ENCODE data around the gene SLC17A7.

Gene SLC17A7

DNA sequence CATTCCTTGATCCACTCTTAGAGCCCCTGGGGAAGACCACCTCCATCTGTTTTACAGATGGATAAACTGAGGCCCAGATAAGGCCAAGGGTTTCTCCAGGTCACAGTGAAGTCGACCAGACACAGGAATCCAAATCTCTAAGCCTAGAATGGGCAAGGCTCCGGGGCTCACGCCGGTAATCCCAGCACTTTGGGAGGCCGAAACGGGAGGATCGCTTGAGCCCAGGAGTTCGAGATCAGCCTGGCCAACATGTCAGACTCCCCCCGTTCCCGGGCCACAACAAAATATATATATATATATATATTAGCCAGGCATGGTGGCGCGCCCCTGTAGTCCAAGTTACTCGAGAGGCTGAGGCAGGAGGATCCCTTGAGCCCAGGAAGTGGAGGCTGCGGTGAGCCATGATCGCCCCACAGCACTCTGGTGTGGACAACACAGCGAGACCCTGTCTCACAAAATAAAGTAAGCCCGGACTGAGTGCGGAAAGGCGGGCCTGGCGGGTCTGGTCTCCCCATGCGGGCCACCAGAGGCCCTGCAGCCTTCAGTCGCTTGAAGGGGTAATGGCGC, 45.5 kb upstream of the SLC17A7 start:
- H4K20me1 ChIP-seq (ENCODE audit: insufficient read depth, low read length) = peaks cover 34% of the 10 kb centered on the region
- peak overlapping the region; percentile 67 for H3K4me3 ChIP-seq (ENCODE audit: low read length)
- no peak overlapping the region for H3K27ac ChIP-seq (ENCODE audit: low read length)
- H3K4me1 ChIP-seq (ENCODE audit: low read length) = peaks cover 18% of the 10 kb centered on the region
- no peak for TF ChIP-seq EZH2phosphoT487 (IDR thresholded peaks at IDR 0.05; ENCODE audit: low read depth)
- no peaks in the 10 kb centered on the region for H3K9me3 ChIP-seq (ENCODE audit: insufficient read depth, low read length)
- peak overlapping the region; percentile 42; the same call in 1 of the 2 replicates for H3K9ac ChIP-seq (ENCODE audit: low read length)
- H3K4me2 ChIP-seq (ENCODE audit: low read length) = peak overlapping the region; percentile 57
- peaks cover 40% of the 10 kb centered on the region for H3K36me3 ChIP-seq (replicated peaks; ENCODE audit: low read depth, low read length)
- no peaks in the 10 kb centered on the region for H3K27me3 ChIP-seq (ENCODE audit: low read depth, low read length)
- H3K79me2 ChIP-seq (ENCODE audit: low read length) = peaks cover 42% of the 10 kb centered on the region
- H2AFZ ChIP-seq (ENCODE audit: low read depth, low read length) = no peak overlapping the region

DNA sequence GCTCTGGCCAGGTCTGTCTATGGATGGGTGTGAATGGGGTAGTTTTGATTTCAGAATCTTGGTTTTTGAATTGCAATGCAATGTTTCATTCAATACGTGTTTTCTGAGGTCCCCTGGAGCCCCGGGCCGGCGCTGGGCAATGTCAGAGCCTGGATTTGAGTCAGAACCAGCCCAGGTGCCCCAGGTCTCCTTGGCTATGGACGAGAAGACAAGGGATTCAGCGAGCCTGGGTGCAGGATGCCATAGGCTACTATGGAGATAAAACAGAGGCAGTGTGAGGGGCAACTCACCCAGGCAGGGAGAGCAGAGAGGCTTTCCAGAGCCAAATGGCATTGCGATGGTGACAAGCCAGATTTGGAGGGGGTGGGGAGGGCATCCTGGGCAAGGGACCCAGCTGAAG, 44.9 kb upstream of the SLC17A7 start:
- TF ChIP-seq, protein P1, sequence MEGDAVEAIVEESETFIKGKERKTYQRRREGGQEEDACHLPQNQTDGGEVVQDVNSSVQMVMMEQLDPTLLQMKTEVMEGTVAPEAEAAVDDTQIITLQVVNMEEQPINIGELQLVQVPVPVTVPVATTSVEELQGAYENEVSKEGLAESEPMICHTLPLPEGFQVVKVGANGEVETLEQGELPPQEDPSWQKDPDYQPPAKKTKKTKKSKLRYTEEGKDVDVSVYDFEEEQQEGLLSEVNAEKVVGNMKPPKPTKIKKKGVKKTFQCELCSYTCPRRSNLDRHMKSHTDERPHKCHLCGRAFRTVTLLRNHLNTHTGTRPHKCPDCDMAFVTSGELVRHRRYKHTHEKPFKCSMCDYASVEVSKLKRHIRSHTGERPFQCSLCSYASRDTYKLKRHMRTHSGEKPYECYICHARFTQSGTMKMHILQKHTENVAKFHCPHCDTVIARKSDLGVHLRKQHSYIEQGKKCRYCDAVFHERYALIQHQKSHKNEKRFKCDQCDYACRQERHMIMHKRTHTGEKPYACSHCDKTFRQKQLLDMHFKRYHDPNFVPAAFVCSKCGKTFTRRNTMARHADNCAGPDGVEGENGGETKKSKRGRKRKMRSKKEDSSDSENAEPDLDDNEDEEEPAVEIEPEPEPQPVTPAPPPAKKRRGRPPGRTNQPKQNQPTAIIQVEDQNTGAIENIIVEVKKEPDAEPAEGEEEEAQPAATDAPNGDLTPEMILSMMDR (IDR thresholded peaks at IDR 0.05; ENCODE audit: low read depth, low read length) = no peak
- no peak for TF ChIP-seq EZH2phosphoT487 (IDR thresholded peaks at IDR 0.05; ENCODE audit: low read depth)
- H3K79me2 ChIP-seq (ENCODE audit: low read length) = peaks cover 42% of the 10 kb centered on the region
- no peaks in the 10 kb centered on the region for H3K9me3 ChIP-seq (ENCODE audit: insufficient read depth, low read length)
- no peak overlapping the region for H3K4me3 ChIP-seq (ENCODE audit: low read length)
- H4K20me1 ChIP-seq (ENCODE audit: insufficient read depth, low read length) = peaks cover 34% of the 10 kb centered on the region
- no peak overlapping the region for H3K9ac ChIP-seq (ENCODE audit: low read length)
- peak overlapping the region; percentile 3; the same call in 1 of the 2 replicates for H3K4me2 ChIP-seq (ENCODE audit: low read length)
- H3K27me3 ChIP-seq (ENCODE audit: low read depth, low read length) = no peaks in the 10 kb centered on the region
- no peak overlapping the region for H2AFZ ChIP-seq (ENCODE audit: low read depth, low read length)
- no peak overlapping the region for H3K27ac ChIP-seq (ENCODE audit: low read length)
- H3K36me3 ChIP-seq (replicated peaks; ENCODE audit: low read depth, low read length) = peaks cover 37% of the 10 kb centered on the region
- H3K4me1 ChIP-seq (ENCODE audit: low read length) = peaks cover 21% of the 10 kb centered on the region

DNA sequence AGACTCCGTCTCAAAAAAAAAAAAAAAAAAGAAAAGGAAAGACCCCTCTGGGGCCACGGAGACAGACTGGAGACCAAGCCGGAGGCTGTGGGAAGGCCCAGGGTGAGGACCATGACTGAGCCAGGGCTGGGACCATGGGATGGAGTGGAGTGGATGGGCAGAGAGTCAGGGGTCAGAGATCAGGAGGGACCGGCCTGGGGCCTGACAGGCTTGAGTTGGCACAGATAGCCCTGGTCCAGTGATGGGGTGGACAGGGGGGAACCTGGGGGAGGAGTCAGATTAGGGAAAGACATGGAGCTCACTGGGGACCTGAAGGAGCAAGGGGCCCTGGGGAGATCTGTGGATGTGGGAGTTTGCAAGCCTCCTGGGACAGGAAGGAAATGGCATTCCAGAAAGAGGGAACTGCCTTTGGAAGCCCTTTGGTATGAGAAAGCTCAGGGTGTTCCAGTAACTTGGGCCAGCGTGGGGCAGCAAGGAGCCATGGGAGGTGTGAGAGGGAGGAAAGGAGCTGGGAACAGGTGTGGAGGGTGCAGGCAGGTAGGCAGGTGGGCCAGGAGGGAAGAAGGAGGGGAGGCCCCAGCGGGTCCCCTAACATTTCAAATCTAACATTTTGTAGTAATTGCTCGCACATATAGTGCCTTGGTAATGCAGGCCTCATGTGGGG, 39.8 kb upstream of the SLC17A7 start:
- no peaks in the 10 kb centered on the region for H3K9me3 ChIP-seq (ENCODE audit: insufficient read depth, low read length)
- TF ChIP-seq, protein P1 (IDR thresholded peaks at IDR 0.05; ENCODE audit: low read depth, low read length) = no peak
- TF ChIP-seq EZH2phosphoT487 (IDR thresholded peaks at IDR 0.05; ENCODE audit: low read depth) = no peak
- no peak overlapping the region for H2AFZ ChIP-seq (ENCODE audit: low read depth, low read length)
- no peak overlapping the region for H3K4me2 ChIP-seq (ENCODE audit: low read length)
- no peak overlapping the region for H3K4me3 ChIP-seq (ENCODE audit: low read length)
- H3K9ac ChIP-seq (ENCODE audit: low read length) = no peak overlapping the region
- no peaks in the 10 kb centered on the region for H3K36me3 ChIP-seq (replicated peaks; ENCODE audit: low read depth, low read length)
- peaks cover 5% of the 10 kb centered on the region for H3K4me1 ChIP-seq (ENCODE audit: low read length)
- no peaks in the 10 kb centered on the region for H4K20me1 ChIP-seq (ENCODE audit: insufficient read depth, low read length)
- no peaks in the 10 kb centered on the region for H3K27me3 ChIP-seq (ENCODE audit: low read depth, low read length)
- H3K27ac ChIP-seq (ENCODE audit: low read length) = no peak overlapping the region
- H3K79me2 ChIP-seq (ENCODE audit: low read length) = no peaks in the 10 kb centered on the region

DNA sequence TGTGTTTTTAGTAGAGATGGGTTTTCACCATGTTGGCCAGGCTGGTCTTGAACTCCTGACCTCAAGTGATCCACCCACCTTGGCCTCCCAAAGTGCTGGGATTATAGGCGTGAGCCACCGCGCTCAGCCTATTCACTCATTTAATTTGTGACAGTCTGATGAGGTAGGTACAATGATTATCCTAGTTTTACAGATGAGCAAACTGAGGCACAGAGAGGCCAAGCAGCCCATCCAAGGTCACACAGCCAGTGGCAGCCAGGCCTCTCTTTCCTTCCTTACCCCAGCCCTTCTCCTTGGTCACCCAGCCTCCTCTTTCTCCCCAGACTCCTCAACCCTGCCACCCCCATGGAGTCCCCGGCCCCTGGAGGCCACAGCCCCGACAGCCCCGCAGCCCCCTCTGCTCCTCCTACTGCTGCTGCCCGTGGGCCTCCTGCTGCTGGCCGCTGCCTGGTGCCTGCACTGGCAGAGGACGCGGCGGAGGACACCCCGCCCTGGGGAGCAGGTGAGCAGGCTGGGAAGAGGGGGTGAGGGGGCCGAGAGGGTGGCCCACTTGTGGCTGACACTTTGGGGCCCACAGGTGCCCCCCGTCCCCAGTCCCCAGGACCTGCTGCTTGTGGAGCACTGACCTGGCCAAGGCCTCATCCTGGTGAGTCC, 38.8 kb upstream of the SLC17A7 start:
- H3K36me3 ChIP-seq (replicated peaks; ENCODE audit: low read depth, low read length) = no peaks in the 10 kb centered on the region
- peaks cover 5% of the 10 kb centered on the region for H3K4me1 ChIP-seq (ENCODE audit: low read length)
- H3K79me2 ChIP-seq (ENCODE audit: low read length) = no peaks in the 10 kb centered on the region
- no peaks in the 10 kb centered on the region for H3K27me3 ChIP-seq (ENCODE audit: low read depth, low read length)
- H3K4me2 ChIP-seq (ENCODE audit: low read length) = no peak overlapping the region
- no peaks in the 10 kb centered on the region for H3K9me3 ChIP-seq (ENCODE audit: insufficient read depth, low read length)
- no peak overlapping the region for H3K4me3 ChIP-seq (ENCODE audit: low read length)
- H3K9ac ChIP-seq (ENCODE audit: low read length) = no peak overlapping the region
- no peak overlapping the region for H3K27ac ChIP-seq (ENCODE audit: low read length)
- TF ChIP-seq, protein P1 (IDR thresholded peaks at IDR 0.05; ENCODE audit: low read depth, low read length) = no peak
- TF ChIP-seq EZH2phosphoT487 (IDR thresholded peaks at IDR 0.05; ENCODE audit: low read depth) = no peak
- H4K20me1 ChIP-seq (ENCODE audit: insufficient read depth, low read length) = no peaks in the 10 kb centered on the region
- H2AFZ ChIP-seq (ENCODE audit: low read depth, low read length) = no peak overlapping the region
